COR-L47 (cell line): ENCODE data around the gene JAG2.

Source experiments
- DNase-seq: peaks from one replicate; lab custom pipeline; 2025; lab: John Stamatoyannopoulos, UW

The JAG2 gene

DNA sequence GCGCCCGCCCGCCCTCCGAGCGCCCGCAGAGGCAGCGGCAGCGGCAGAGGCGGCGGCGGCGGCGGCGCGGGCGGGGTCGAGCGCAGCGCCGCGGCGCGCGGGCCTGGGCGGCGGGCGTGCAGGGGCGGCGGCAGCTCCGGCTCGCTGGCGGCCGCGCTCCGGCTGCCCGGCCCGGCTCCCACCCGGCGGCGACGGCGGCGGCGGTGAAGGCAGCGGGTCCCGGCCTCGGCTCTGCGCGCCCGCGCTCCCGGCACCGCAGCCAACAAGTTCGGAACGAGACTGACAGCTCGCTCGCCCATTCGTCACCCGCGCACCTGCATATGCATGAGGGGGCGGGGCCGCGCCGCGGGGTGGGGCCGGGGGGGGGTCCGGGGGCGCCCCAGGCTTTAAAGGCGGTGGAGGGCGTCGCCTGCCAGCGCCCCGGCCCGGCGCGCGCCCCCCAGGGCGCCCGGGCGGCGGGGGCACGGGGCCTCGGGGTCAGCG, at the start of gene JAG2:
TSS of gene JAG2 (minus strand) at position 281 of the 483 bp plus-strand sequence. CDS start 356 bp downstream, outside the sequence.
- peak; percentile 74 for DNase-seq

DNA sequence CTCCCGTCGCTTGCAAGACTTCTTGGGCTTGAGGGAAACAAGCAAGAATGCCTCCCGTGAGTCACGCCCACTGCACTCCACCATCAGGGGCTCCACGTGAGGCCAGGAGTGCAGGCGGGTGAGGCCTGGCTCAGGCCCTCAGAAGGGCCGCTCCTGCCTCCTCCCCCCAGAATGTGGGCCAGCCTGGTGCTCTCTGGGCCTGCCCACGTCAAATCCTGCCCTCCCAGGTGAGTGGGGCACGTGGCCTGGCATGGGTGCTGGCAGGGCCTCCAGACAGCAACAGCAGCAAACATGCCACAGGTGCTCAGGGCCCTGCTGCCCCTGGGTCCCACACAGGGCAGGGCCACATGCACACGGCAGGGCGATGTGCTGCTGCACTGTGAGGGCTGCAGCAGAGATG, 49.2 kb upstream of the JAG2 start:
- no peak for DNase-seq

DNA sequence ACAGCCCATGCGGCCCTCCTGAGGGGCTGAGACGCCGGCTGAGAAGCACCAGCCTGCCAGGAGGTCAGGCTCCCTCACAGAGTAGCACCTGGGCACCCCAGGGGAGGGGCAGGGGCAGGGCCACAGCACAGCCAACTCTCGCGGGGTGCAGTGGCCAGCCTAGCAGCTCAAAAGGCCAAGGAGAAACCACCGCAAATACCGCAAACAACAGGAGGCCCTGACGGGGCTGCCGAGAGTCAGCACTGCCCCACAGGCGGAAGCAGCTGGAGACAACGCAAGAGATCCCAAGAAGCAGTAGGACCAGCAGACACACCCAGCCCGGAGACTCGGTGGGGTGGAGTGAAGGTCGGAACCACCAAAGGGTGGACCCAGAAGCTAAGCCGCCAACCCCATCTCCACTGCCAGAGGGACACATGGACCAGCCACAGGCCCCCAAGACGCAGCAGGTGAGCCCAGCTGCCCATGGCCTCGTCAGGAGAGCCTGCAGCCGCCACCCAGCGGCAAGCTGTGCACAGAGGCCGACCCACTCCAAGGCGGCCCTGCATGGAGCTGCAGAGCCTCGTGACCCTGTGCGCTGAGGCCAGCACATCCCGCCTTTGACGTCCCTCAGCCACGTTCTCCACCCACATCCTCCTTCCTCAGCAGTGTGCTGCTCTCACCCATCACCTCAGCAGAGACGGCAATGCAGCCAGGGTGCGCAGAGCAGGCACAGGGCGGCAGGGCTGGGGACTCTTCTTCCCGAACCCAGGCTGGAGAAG, 48.1 kb upstream of the JAG2 start:
- no peak for DNase-seq

DNA sequence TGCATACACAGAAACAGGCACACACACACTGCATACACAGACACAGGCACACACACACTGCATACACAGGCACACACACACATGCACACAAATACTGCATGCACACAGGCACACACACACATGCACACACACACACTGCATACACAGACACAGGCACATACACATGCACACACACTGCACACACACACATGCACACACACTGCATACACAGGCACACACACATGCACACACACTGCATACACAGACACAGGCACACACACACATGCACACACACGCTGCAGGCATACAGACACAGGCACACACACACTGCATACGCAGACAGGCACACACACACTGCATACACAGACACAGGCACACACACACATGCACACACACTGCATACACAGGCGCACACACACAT, 47.0 kb upstream of the JAG2 start:
- DNase-seq = no peak

DNA sequence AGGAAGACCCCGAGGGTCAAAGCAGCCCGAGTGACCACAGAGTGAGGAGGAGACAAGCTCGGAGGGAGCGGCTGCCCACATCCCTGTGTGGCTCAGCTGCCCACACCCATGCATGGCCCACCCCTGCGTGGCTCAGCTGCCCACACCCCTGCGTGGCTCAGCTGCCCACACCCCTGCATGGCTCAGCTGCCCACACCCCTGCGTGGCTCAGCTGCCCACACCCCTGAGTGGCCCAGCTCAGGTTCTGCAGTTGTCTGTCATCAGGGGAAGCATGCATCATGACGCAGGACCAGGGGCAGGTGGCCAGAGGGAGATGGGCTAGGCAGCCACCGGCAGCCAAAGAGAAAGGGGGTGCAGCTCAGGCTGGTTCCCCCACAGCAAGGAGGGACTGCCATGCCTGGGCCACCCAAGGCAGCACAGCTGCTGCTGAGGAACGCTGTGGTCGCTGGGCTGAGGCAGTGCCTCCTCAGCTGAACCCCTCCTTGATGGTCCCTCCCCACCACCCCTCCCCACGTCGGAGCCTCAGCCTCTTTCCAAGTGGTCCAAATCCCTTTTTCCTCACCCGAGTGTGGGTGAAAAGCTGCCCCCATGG, 45.8 kb upstream of the JAG2 start:
- no peak for DNase-seq

DNA sequence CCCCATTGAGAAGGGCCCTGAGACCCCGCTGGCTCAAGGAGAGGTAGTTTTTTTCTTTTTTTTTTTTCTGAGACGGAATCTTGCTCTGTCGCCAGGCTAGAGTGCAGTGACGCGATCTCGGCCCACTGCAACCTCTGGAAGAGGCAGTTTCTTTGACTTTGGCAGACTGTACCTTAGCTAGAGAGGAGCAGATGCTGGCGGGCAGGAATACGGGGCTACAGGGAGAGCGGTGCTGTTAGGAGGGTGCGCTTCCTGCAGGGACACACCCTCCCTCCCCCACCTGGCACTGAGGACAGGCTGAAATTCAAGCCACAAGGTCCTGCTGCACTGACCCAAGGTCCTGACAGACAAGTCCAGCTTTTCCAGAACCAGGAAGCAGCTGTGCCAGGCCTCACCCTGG, 44.8 kb upstream of the JAG2 start:
- peak; percentile 13 for DNase-seq

DNA sequence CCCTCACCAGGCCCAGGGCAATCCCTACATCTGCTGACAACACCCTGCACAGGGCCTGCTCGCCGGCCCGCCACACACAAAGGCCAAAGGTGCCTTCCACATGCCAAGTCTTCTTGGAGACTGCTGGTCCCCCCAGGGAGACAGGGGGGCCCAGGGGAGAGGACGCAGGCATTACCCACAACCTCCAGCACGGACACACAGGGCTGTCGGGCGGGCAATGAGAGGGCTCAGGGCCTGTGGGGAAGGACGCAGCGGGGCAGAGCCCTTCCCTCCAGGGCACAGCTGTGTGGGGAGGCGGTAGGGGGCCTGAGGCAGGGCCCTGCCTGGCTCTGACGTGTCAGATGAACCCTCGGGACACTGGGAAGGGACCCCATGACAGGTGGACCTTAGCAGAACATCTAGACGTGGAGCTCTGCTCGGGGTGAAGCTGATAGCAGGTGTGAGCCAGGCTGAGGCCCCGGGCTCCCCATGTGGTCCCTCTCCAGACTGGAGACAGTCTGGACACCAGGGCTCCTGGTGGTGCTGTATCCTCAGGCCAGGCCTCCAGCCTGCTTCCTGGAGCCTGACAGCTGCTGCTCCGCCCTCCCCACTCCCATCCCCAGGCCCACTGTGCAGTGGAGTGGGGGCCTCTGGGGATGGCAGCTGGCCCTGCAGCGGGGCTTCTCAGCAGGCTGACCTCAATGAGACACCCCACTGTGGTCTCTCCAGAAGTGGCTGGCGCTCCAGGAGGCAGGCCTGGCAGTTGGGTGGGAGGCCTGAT, 44.1 kb upstream of the JAG2 start:
- DNase-seq = peak; percentile 90

DNA sequence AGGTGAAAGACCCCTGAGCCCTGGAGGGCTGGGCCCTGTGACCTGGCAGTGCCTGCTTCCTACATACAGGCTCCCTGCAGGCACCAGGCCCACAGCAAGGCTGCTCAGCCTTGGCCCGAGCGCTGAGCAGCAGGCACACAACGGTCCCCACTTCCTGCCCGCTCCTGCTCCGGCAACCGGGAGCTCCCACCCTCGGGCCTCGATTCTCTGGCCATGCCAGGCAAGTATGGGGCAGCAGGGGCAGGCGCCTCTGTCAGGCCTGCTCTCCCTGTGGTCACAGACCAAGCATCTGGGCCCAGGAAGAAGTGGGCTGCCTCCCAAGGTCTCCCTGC, 43.1 kb upstream of the JAG2 start:
- no peak for DNase-seq

DNA sequence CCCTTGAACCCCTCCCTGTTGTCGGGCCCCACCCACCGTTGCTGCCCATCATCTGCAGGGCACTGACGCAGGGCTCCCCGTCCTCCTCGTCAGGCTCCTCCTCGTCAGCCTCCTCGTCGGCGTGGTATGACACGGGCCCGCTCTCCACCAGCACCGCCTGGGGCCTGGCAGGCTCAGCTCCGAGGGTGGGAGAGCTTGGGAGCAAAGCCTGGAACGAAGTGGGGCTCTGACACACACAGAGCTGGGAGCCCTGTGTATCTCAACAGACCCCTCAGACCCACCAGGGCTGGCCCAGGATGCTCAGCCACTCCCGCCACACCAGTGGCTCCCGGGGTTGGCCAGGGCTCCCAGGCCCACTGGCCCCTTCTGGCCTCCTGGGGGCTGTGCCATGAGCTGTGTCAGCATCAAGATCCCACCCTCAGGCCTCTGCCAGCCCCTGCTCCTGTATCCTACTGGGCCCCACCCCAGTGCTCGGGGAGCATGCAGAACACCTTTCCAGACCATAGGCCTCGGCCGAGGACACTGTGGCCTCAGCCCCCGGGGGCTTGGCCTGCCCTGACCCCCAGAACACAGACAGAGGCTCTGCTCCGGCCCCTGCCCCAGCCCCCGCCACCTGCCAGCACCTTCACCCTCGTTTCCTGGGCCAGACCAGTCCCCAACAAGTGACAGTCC, 42.6 kb upstream of the JAG2 start:
- DNase-seq = no peak

DNA sequence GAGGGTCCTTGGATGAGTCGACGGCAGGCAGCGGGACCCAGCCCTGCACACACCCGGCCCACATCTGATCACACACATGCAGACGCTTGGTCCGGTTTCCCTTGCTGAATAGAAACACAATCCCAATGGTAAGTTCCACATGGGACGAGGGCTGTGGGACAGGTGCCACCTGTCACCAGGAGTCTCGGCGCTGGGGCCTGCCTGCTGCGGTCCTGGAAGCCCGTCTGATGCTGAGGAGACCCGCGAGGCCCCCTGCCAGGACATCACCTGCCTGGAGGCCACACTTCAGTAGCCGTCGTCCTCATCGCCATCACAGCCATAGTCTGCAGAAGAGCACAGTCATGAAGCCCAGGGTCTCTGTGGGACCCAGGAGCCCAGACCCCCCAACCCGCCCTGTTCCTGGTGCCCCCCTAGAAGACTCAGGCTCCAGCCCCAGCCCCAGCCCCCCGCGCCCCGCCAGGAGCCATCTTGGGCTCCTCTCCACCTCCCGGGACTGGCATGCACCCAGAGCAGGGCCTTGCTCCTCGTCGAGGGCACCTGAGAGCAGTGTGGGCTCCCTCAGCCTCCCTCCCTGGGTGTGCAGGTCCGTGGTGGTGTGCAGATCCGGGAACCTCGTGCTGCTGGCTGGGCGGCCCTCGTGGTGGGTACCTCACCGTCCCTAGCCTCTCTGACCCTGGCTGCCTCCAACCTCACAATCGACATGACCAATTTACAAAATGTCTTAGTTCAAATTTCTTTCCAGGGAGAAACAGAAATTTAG, 41.9 kb upstream of the JAG2 start:
- no peak for DNase-seq

DNA sequence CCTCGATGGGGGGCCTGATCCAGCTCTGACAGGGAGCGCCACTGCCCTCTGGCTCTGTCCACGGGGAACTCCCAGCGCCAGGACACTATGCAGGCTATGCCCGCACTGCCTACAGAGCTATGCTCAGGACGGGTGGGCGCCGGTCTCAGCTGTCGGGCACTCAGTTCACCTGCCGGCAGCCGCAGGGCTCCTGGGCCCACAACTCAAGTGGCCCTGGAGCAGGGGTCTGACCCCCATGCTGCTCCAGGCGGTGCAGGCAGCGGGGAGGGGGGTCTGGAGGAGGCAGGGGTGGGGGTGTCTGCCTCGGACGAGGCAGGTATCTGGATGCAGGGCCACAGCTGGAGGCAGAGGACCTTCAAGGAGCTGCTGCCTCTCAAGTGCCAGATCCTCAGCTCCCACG, 41.1 kb upstream of the JAG2 start:
- DNase-seq = no peak

DNA sequence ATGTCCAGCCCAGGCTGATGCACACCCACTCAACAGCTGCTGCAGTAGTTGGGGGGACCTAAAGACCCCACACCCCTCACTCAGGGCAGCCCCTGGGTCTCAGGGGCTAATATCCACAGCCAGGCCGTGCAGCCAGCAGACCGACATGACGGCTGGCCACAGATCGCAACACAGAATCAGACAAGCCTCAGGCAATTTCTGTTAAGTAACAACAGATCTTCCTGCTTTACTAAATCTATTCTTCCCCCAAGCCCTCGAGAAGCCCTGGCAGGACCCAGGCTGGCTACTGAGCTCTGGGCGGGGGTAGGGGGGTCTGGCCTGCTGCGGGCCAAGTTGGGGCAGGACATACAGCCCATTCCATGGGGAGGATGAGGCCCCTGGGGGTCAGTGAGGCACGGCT, 40.5 kb upstream of the JAG2 start:
- no peak for DNase-seq

DNA sequence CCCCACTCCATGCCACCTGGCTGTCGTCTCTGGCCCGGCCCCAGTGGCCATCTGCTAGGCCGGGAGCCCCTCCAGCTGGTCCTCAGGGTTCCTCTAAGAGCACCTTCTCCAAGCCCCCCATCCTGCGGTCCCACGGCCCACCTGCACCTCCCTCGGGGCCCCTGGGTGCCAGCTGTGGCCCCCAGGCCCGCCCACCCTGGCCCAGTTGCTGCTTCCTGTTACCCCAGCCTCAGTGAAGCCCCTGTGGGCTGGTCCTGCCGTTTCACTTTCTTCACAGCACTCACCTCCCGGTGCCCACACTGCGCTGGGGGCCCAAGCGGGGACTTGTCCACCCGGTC, 40.1 kb upstream of the JAG2 start:
- DNase-seq = no peak

DNA sequence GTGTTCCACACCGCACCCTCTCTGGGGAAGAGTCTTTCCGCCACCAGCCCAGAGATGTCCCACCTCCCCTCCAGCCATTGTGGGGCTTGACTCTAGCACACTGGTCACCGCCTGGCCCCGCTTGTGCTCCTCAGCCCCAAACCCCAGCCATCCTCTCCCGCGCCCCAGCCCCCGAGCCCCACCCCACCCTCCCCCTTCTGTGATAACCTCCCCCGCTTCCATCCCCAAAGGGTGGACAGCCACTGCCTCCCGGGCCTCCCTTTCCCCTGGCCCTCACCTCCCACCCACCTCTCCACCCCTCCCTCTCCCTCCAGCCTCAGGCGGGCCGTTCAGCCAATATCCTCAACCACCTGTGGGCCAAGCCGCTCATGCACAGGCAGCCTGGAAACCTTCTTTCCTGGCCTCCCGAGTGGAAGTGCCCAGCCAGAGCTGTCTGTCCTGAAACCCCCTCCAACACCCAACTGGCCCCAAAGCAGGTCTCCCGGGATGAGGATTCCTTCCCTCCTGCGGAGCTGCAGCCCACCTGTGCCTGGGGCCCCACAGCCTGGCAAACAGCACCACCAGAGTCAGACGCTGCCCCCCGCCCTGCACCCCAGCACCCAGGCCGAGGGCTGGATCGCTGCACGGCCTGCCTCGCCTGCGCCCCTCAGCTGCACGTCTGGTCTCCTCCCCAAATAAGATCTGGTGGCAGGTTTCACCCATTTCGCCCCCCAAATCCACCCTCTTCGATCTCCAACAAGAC, 39.6 kb upstream of the JAG2 start:
- DNase-seq = no peak

DNA sequence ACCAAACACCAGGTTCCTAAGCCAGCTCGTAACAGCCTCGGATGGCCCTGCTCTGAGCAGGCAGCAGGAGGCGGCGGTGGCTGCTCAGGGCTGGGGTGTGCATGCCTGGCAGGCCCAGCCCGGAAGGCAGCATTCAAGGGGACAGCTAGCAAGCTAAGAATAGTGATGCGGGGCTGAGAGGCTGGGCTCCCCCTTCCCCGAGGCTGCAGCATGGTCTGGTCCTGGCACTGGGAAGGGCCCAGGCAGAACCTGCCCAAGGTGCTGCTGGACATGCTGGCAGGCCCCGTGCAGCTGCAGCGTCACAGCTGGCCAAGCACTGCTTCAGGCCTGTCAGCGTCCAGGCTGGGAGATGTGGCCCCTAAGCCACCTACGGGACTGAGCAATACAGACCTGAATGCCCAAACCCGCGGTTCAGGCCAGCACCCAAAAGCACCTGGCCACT, 38.9 kb upstream of the JAG2 start:
- DNase-seq = peak; percentile 12

DNA sequence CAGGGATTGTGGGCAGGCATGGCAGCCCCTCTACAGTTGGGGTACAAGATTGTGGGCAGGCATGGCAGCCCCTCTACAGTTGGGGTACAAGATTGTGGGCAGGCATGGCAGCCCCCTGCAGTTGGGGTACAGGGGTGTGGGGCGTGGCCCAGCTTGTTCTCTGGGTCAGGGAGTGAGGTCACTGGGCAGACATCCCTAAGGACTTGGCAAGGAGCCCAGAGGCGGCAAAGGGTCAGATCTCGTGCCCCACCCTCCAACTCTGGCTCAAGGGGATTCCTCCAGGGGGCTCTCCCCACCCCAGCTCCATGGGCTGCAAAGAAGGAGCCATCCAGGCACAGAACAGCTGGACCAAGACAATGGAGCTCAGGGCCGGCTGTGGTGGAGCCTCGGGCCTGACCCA, 38.3 kb upstream of the JAG2 start:
- no peak for DNase-seq

DNA sequence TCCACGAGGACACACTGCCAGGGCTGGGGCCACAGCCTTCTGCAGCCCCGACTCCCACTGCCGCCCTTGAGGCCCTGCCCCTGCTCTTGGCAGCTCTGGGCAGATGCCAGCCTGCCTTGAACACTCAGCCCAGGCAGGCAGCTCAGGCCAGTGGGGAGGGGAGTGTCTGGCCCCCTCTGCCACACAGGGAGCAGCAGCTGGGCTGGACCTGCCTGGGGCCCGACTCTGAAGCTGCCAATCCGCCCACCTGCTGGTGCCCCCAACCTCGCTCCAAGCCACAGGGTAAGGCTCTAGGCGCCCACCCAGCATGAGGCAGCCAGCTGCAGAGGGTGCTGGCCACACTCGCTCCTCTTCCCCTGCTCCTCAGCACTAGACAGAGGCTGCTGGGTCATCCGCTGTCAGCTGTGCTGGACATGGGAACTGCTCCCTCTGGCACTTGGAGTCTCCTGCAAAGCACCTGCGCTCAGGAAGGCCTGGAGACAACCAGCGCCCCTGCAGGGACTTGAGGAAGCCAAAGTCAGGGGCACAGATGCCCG, 37.2 kb upstream of the JAG2 start:
- DNase-seq = peak; percentile 69

DNA sequence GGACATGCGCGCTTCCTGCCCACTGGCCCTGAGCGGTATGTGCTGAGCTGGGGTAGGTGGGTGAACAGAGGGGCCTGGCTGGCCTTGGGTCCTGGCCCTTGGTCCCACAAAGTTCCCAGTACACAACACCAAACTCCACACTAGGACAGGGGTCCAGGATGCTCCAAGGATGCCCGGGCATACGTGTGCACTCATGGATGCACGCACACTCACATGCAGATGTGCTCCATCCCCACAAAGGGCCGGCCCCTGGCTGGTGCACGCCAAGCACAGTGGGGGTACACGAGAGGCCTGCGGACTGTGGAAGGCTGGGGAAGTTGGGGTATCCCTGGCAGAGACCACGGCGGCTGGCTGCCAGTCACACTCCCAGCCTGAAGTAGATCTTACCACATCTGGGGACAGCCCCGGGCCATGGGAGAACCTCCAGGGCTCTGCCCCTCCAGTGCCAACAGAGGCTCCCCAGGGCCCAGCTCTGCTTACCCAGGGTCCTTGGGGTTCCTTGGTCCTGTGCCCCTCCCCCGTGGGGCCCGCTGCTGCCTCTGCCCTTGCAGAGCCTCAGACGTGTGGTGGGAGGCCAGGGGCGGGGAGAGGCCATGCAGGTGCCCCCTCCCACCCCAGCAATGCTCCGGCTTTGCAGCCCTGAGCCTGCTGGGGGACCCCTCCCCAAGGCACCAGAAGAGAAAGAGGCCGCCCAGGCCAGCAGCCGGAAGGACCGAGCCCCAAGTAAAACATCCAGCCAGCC, 36.5 kb upstream of the JAG2 start:
- no peak for DNase-seq

DNA sequence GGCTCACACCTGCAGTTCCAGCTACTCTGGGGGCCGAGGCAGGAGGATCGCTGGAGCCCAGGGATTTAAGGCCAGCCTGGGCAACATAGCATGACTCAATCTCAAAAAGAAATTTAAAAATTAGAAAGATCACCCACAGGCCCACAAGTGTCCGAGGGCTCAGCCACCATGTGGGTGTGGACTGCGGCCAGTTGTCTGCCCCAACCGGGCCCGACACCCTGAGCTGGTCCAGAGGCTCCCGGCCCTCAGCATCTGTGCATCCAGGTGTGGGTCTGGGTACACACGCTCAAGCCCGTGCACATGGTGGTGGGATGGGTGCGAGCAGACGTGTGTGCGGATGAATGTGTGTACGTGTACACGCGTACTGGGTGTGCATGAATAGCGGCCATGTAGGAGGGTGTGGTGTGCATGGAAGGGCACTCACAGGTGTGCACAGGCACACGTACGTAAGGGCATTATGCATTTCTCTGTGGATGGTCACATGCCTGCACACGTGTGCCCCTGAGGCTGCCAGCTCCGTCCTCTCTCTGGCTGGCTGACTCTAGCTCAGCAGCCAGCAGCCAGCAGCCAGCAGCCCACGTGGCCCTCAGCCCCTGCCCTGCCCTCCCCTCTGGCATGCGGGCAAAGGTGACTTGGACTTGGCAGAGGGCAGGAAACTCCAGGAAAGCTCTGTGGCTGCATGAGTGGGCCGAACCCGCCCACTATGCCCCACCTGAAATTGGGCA, 35.8 kb upstream of the JAG2 start:
- no peak for DNase-seq

DNA sequence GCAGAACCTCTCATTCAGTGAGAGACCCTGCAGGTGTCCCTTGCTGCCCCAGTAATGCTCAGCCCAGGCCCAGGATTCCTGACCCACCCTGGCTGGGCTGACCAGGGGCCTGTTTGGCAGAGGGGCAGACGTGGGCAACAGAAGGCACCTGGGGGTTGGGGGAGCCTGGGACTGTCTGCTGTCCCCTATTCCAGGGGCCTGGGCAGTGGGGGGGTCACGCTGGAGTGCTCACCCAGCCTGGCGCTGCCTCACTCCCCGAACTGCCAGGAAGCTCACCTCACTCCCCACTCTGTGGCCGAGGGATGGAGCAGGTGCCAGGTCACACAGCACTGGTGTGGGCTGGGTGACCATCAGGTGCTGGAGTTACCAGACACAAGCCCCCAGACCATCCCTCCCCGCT, 35.1 kb upstream of the JAG2 start:
- DNase-seq = no peak
